Keratinocyte (primary cell): ENCODE results near the gene IL31RA. TPM values are rescaled to one million over a fixed set of nuclear protein-coding genes. Genes with fewer than 3 reads are reported as not detected.
A peak's percentile ranks its signal among the peaks of the same experiment; 100 is the strongest.

Source experiments
- DNase-seq: peaks from one replicate; pipeline ENCODE4 v3.0.0-alpha.2; 2011; ENCODE audit warnings: low read depth, missing footprints, low spot score
- FAIRE-seq: peaks from 2 replicates; lab custom pipeline; 2011; peaks lifted over from hg19 to GRCh38; lab: Jason Lieb, UNC
- H2AFZ ChIP-seq: 2 replicates; pipeline ENCODE4 v1.6.0; 2012; ENCODE audit warnings: low read length, control low read depth, inconsistent platforms; ENCODE audit not compliant: control insufficient read depth
- H3K27ac ChIP-seq: 2 replicates; pipeline ENCODE4 v1.5.1; 2011; ENCODE audit warnings: low read length; ENCODE audit not compliant: control insufficient read depth, insufficient read depth
- H3K27me3 ChIP-seq: 3 replicates; pipeline ENCODE4 v1.6.0; 2011; ENCODE audit warnings: low read length; ENCODE audit not compliant: control insufficient read depth, insufficient read depth; ENCODE audit errors: extremely low read depth
- H3K36me3 ChIP-seq, 2 experiments: 2 replicates in 1 of 2; 3 replicates in 1 of 2; pipeline ENCODE4 v1.5.1; 2011; ENCODE audit warnings: low read length in 2 of 2, mild to moderate bottlenecking in 1 of 2; ENCODE audit not compliant: control insufficient read depth in 2 of 2, insufficient read depth in 2 of 2; ENCODE audit errors: extremely low read depth in 1 of 2
- H3K4me1 ChIP-seq: 3 replicates; pipeline ENCODE4 v1.5.1; 2011; ENCODE audit warnings: low read length; ENCODE audit not compliant: control insufficient read depth, insufficient read depth; ENCODE audit errors: extremely low read depth
- H3K4me2 ChIP-seq: 3 replicates; pipeline ENCODE4 v1.6.0; 2011; ENCODE audit warnings: low read depth, low read length; ENCODE audit not compliant: control insufficient read depth, insufficient read depth; ENCODE audit errors: extremely low read depth
- H3K4me3 ChIP-seq, 3 experiments: fragments of 200-600 bp in 1 of 3; sonication (generic) in 1 of 3; 2 replicates in 2 of 3; 3 replicates in 1 of 3; pipeline ENCODE4 v1.5.1; 2011 to 2016; ENCODE audit warnings: low read length in 3 of 3, mild to moderate bottlenecking in 3 of 3, control low read depth in 2 of 3, inconsistent platforms in 1 of 3, low read depth in 1 of 3, mixed read lengths in 1 of 3, mixed run types in 1 of 3, moderate library complexity in 1 of 3; ENCODE audit not compliant: control insufficient read depth in 2 of 3, insufficient read depth in 2 of 3; ENCODE audit errors: extremely low read depth in 1 of 3
- H3K79me2 ChIP-seq: 2 replicates; pipeline ENCODE4 v1.6.0; 2012; ENCODE audit warnings: low read length; ENCODE audit not compliant: control insufficient read depth, insufficient read depth
- H3K9ac ChIP-seq: 3 replicates; pipeline ENCODE4 v1.6.0; 2011; ENCODE audit warnings: low read length; ENCODE audit not compliant: control insufficient read depth, insufficient read depth; ENCODE audit errors: extremely low read depth
- H3K9me1 ChIP-seq: 3 replicates; pipeline ENCODE4 v1.6.0; 2011; ENCODE audit warnings: low read length; ENCODE audit not compliant: control insufficient read depth, insufficient read depth; ENCODE audit errors: extremely low read depth
- H3K9me3 ChIP-seq: 2 replicates; pipeline ENCODE4 v1.5.1; 2012; ENCODE audit warnings: low read depth, low read length; ENCODE audit not compliant: control insufficient read depth
- H4K20me1 ChIP-seq: 3 replicates; pipeline ENCODE4 v1.6.0; 2011; ENCODE audit warnings: low read length; ENCODE audit not compliant: control insufficient read depth, insufficient read depth; ENCODE audit errors: extremely low read depth
- EZH2 ChIP-seq: IDR thresholded peaks from one replicate; pipeline ENCODE4 v1.6.1; 2012; ENCODE audit warnings: inconsistent platforms, mild to moderate bottlenecking, low read length, moderate library complexity
- dilution Hi-C: fragments of 300-500 bp; cut with MboI; formaldehyde crosslinking; loops from one replicate; pipeline ENCODE4 v1.7.0; 2020; ENCODE audit warnings: low sequenced_read_pairs; ENCODE audit not compliant: extremely low pct_ligation_motif_present
- polyA plus RNA-seq, 5 experiments: library from polyadenylated mRNA; depleted of rRNA in 3 of 5; stranded (reverse) in 3 of 5; stranded (forward) in 1 of 5; unstranded in 1 of 5; fragments of >200 nt; gene quantifications; 1 replicate in 1 of 5; 2 replicates in 3 of 5; 3 replicates in 1 of 5; pipeline versions ENCODE4 v1.2.1 to v1.2.3, GENCODE V29; 2011 to 2012; ENCODE audit warnings: missing spikeins in 2 of 5, low read depth in 1 of 5, low replicate concordance in 1 of 5
- TF ChIP-seq, protein P1 (sequence below), 3 experiments: IDR thresholded peaks in 1 of 3; conservative IDR thresholded peaks in 1 of 3; optimal IDR thresholded peaks in 1 of 3; 2 replicates in 2 of 3; 3 replicates in 1 of 3; pipeline versions ENCODE3 to v1.5.1; 2011; ENCODE audit warnings: low read length in 3 of 3, mild to moderate bottlenecking in 3 of 3, moderate library complexity in 2 of 3, control low read depth in 1 of 3, inconsistent platforms in 1 of 3; ENCODE audit not compliant: insufficient read depth in 2 of 3; ENCODE audit errors: extremely low read depth in 1 of 3

Gene IL31RA
- polyA plus RNA-seq, 1 donor (not counting 4 experiments of a cell fraction or from before 2014, with no cell fraction given), result 6.0 TPM

DNA sequence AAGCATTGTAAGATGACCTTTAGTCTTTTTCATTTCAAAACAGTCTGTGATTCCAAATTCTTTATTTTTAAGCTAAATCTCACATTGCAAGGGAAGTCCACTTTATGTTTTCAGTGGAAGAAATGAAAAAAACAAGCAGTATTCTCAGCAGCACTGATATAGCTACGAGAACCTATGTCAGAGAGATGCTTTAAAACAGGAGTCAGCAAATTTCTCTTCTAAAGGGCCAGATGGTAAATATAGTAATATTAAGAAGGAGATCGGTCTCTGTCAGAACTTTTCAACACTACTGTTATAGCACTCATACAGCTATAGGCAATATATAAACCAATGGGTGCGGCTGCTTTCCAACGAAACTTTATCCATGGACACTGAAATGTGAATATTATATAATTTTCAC lies 18.7 kb downstream of the IL31RA start:
- peak overlapping the region; percentile 67 for H3K27ac ChIP-seq
- dilution Hi-C loops, result no loop called here

GRCh38 chr5:55873234-55873633 lies 22.1 kb downstream of the IL31RA start:
- H3K4me1 ChIP-seq, result peaks cover 14% of the 10 kb centered on the region
- dilution Hi-C loops, result no loop called here
- no peak overlapping the region for H3K4me3 ChIP-seq
- no peaks in the 10 kb centered on the region for H4K20me1 ChIP-seq
- no peaks in the 10 kb centered on the region for H3K27me3 ChIP-seq
- H3K9ac ChIP-seq, result no peak overlapping the region
- DNase-seq (no peak), FAIRE-seq (no peak)
- H2AFZ ChIP-seq, result no peak overlapping the region
- H3K9me3 ChIP-seq, result no peaks in the 10 kb centered on the region
- no peaks in the 10 kb centered on the region for H3K9me1 ChIP-seq
- H3K27ac ChIP-seq, result no peak overlapping the region
- no peak for TF ChIP-seq EZH2
- TF ChIP-seq, protein P1, sequence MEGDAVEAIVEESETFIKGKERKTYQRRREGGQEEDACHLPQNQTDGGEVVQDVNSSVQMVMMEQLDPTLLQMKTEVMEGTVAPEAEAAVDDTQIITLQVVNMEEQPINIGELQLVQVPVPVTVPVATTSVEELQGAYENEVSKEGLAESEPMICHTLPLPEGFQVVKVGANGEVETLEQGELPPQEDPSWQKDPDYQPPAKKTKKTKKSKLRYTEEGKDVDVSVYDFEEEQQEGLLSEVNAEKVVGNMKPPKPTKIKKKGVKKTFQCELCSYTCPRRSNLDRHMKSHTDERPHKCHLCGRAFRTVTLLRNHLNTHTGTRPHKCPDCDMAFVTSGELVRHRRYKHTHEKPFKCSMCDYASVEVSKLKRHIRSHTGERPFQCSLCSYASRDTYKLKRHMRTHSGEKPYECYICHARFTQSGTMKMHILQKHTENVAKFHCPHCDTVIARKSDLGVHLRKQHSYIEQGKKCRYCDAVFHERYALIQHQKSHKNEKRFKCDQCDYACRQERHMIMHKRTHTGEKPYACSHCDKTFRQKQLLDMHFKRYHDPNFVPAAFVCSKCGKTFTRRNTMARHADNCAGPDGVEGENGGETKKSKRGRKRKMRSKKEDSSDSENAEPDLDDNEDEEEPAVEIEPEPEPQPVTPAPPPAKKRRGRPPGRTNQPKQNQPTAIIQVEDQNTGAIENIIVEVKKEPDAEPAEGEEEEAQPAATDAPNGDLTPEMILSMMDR (optimal IDR thresholded peaks at IDR 0.05 in 1 of 3, IDR thresholded peaks at IDR 0.05 in 1 of 3, conservative IDR thresholded peaks at IDR 0.05 in 1 of 3; ENCODE audit: extremely low read depth in 1 of 3, insufficient read depth in 2 of 3, low read length in 3 of 3), result no peak
- no peaks in the 10 kb centered on the region for H3K36me3 ChIP-seq
- no peak overlapping the region for H3K4me2 ChIP-seq
- H3K79me2 ChIP-seq, result no peaks in the 10 kb centered on the region

More for the DNA sequence above, 18.7 kb downstream of the IL31RA start:
- no peak overlapping the region for H3K9ac ChIP-seq
- H3K27me3 ChIP-seq, result no peaks in the 10 kb centered on the region
- H3K79me2 ChIP-seq, result no peaks in the 10 kb centered on the region
- peaks cover 17% of the 10 kb centered on the region for H3K4me1 ChIP-seq
- no peak for TF ChIP-seq EZH2
- TF ChIP-seq, protein P1 (optimal IDR thresholded peaks at IDR 0.05 in 1 of 3, IDR thresholded peaks at IDR 0.05 in 1 of 3, conservative IDR thresholded peaks at IDR 0.05 in 1 of 3; ENCODE audit: extremely low read depth in 1 of 3, insufficient read depth in 2 of 3, low read length in 3 of 3), result no peak
- H3K4me2 ChIP-seq, result no peak overlapping the region
- H3K9me3 ChIP-seq, result no peaks in the 10 kb centered on the region
- H3K9me1 ChIP-seq, result no peaks in the 10 kb centered on the region
- H3K36me3 ChIP-seq, result no peaks in the 10 kb centered on the region
- H4K20me1 ChIP-seq, result no peaks in the 10 kb centered on the region
- H2AFZ ChIP-seq, result no peak overlapping the region
- H3K4me3 ChIP-seq, result no peak overlapping the region
- no peak for FAIRE-seq
- DNase-seq, result no peak
